Measurements from ENCODE around the gene RAI1.

DNA sequence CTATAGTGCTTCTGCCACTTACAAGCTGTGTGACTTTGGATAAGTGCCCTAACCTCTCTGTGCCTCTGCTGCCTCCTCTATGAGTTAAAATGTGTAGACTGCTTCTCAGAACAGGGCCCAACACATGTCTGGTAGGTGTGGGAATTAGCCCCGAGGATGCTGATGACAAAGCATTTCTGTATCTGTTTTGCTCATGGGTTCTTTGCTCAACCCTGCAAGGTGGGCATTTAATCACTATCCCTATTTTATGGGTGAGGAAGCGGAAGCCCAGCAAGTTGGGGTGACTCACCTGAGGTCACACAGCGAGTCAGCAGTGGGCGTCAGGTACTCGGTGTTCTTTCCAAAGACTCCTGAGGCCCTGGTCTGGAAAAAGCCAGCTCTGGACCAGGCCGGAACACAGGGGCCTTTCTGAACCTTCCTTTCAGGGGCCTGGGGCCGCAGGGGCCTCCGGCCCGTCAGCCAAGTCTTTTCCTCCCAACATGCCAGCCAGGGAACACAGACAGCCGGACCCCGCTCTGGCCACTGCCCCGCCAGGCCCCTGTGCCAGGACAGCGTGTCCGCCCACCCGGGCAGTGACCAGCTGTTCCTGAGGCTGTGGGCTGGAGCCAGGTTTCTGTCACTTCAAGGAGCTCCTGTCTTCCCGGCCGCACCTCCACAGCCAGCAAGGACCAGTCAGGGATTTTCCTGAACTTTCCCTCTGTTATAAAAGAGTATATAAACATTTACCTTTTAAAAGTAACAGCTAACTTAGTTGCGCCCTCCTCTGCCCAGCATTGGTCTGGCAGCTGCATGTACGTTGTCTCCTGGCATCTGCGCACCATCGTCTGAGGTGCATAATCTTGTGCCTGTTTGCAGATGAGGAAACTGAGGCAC is 93.0 kb downstream of the RAI1 start:
- TF ChIP-seq FOXM1 (IDR thresholded peaks at IDR 0.05; ENCODE audit: borderline replicate concordance) (no peak), FOXA1 (IDR thresholded peaks at IDR 0.05) (no peak), ARNT (IDR thresholded peaks at IDR 0.05) (no peak), BHLHE40 (IDR thresholded peaks at IDR 0.05; ENCODE audit: borderline replicate concordance) (no peak), LEF1 (IDR thresholded peaks at IDR 0.05; ENCODE audit: borderline replicate concordance) (no peak)

Data from HEK293T (cell line).